NCI-H774 (cell line): Measurements from ENCODE around the gene KLK2.

Experiments
- DNase-seq: peaks from one replicate; lab custom pipeline; 2025; lab: John Stamatoyannopoulos, UW

Gene KLK2

GRCh38 chr19:50873056-50873455 is at the start of gene KLK2:
KLK2 (plus strand) TSS chr19:50873439; CDS start chr19:50873474, 35 bp downstream.
- DNase-seq, result no peak

GRCh38 chr19:50826492-50827240 is 46.6 kb upstream of the KLK2 start:
- DNase-seq, result no peak

GRCh38 chr19:50827476-50827875 is 45.8 kb upstream of the KLK2 start:
- no peak for DNase-seq

- no peak for DNase-seq
Measured at GRCh38 chr19:50829801-50830200, 43.4 kb upstream of the KLK2 start.

- DNase-seq, result no peak
Measured at GRCh38 chr19:50830266-50831025, 42.8 kb upstream of the KLK2 start.

GRCh38 chr19:50831026-50831396 is 42.2 kb upstream of the KLK2 start:
- no peak for DNase-seq

GRCh38 chr19:50832666-50833065 is 40.6 kb upstream of the KLK2 start:
- no peak for DNase-seq

- DNase-seq, result no peak
Measured at GRCh38 chr19:50833117-50833801, 40.0 kb upstream of the KLK2 start, which contains the start of gene KLK15. KLK15 (minus strand) TSS chr19:50833574; CDS start chr19:50831492, 2,082 bp downstream.

- DNase-seq, result no peak
Measured at GRCh38 chr19:50833802-50834167, 39.5 kb upstream of the KLK2 start.

- no peak for DNase-seq
Measured at GRCh38 chr19:50835103-50835784, 38.0 kb upstream of the KLK2 start.

GRCh38 chr19:50835785-50836542 is 37.3 kb upstream of the KLK2 start:
- DNase-seq, result peak; percentile 79

- DNase-seq, result no peak
Measured at GRCh38 chr19:50836543-50837195, 36.6 kb upstream of the KLK2 start.

GRCh38 chr19:50837300-50837699 is 35.9 kb upstream of the KLK2 start:
- DNase-seq, result peak; percentile 28

GRCh38 chr19:50838239-50838638 is 35.0 kb upstream of the KLK2 start:
- no peak for DNase-seq

- no peak for DNase-seq
Measured at GRCh38 chr19:50839712-50840655, 33.3 kb upstream of the KLK2 start.

GRCh38 chr19:50842130-50842529 is 31.1 kb upstream of the KLK2 start:
- DNase-seq, result no peak

- DNase-seq, result no peak
Measured at GRCh38 chr19:50843205-50843604, 30.0 kb upstream of the KLK2 start.

- DNase-seq, result no peak
Measured at GRCh38 chr19:50843701-50844221, 29.5 kb upstream of the KLK2 start.

- DNase-seq, result peak; percentile 68
Measured at GRCh38 chr19:50844296-50844935, 28.8 kb upstream of the KLK2 start.
